ENCODE measurements around the gene GCC2. TPM values are rescaled to one million over a fixed set of nuclear protein-coding genes. Genes with fewer than 3 reads are reported as not detected.

GCC2 gene
- total RNA-seq, 2 donors from 2014 or later = 57.0 to 59.9 TPM

GRCh38 chr2:108455571-108455970 is 6.6 kb downstream of the GCC2 start:
- Histone ChIP-seq H3K27ac (ENCODE audit: low read depth, low read length) (no peak overlapping the region), H3K27me3 (ENCODE audit: control insufficient read depth, insufficient read depth, low read length, poor library complexity, severe bottlenecking) (no peaks in the 10 kb centered on the region), H3K9ac (ENCODE audit: extremely low read depth, low read length, poor library complexity, severe bottlenecking) (no peak overlapping the region), H3K4me1 (ENCODE audit: control insufficient read depth, insufficient read depth, low read length) (no peaks in the 10 kb centered on the region), H3K9me3 (ENCODE audit: control insufficient read depth, low read length) (peaks cover 18% of the 10 kb centered on the region), H3K36me3 (ENCODE audit: control insufficient read depth, insufficient read depth, low read length) (peaks cover 92% of the 10 kb centered on the region), H3K4me3 (ENCODE audit: low read length) (no peak overlapping the region)
- Mint-ChIP-seq H3K4me1 (no peaks in the 10 kb centered on the region), H3K36me3 (ENCODE audit: low read depth) (peaks cover 81% of the 10 kb centered on the region), H3K27ac (no peak overlapping the region), H3K4me3 (no peak overlapping the region), H3K27me3 (ENCODE audit: insufficient read depth) (no peaks in the 10 kb centered on the region), H3K9me3 (peaks cover 6% of the 10 kb centered on the region)
- WGBS, 2 experiments (ENCODE audit: insufficient coverage in 1 of 2, insufficient read length in 1 of 2) = no CpG with 5 or more reads among the region's 1 CpG
- TF ChIP-seq CTCF (conservative IDR thresholded peaks at IDR 0.05) = no peak
- DNase-seq = no peak

- no peak overlapping the region for H3K9ac ChIP-seq (ENCODE audit: extremely low read depth, low read length, poor library complexity, severe bottlenecking)
- H3K4me1 ChIP-seq (ENCODE audit: control insufficient read depth, insufficient read depth, low read length) = no peaks in the 10 kb centered on the region
- no peaks in the 10 kb centered on the region for H3K4me1 Mint-ChIP-seq
- no peak overlapping the region for H3K27ac ChIP-seq (ENCODE audit: low read depth, low read length)
- peaks cover 18% of the 10 kb centered on the region for H3K9me3 ChIP-seq (ENCODE audit: control insufficient read depth, low read length)
- H3K36me3 Mint-ChIP-seq (ENCODE audit: low read depth) = peaks cover 79% of the 10 kb centered on the region
- no peaks in the 10 kb centered on the region for H3K27me3 ChIP-seq (ENCODE audit: control insufficient read depth, insufficient read depth, low read length, poor library complexity, severe bottlenecking)
- peaks cover 6% of the 10 kb centered on the region for H3K9me3 Mint-ChIP-seq
- DNase-seq = no peak
- WGBS, 2 experiments (ENCODE audit: insufficient coverage in 1 of 2, insufficient read length in 1 of 2) = 96 to 100% methylated on average over 2 to 3 of the region's 3 CpGs
- H3K36me3 ChIP-seq (ENCODE audit: control insufficient read depth, insufficient read depth, low read length) = peaks cover 82% of the 10 kb centered on the region
- H3K27me3 Mint-ChIP-seq (ENCODE audit: insufficient read depth) = no peaks in the 10 kb centered on the region
- no peak overlapping the region for H3K4me3 ChIP-seq (ENCODE audit: low read length)
- H3K27ac Mint-ChIP-seq = no peak overlapping the region
- no peak overlapping the region for H3K4me3 Mint-ChIP-seq
- TF ChIP-seq CTCF (conservative IDR thresholded peaks at IDR 0.05) = no peak
These were observed 9.1 kb downstream of the GCC2 start for GRCh38 chr2:108458082-108458481.

- Histone ChIP-seq H3K9ac (ENCODE audit: extremely low read depth, low read length, poor library complexity, severe bottlenecking) (no peak overlapping the region), H3K4me3 (ENCODE audit: low read length) (no peak overlapping the region)
- WGBS, 2 experiments (ENCODE audit: insufficient coverage in 1 of 2, insufficient read length in 1 of 2) = 92% methylated on average over 1 of the region's 1 CpG; no CpG with 5 or more reads in 1 of the 2 experiments
These were observed 10.4 kb downstream of the GCC2 start for GRCh38 chr2:108459441-108459840.

More at GRCh38 chr2:108459441-108459840, 10.4 kb downstream of the GCC2 start:
- no peaks in the 10 kb centered on the region for H3K27me3 ChIP-seq (ENCODE audit: control insufficient read depth, insufficient read depth, low read length, poor library complexity, severe bottlenecking)
- no peak overlapping the region for H3K27ac Mint-ChIP-seq
- no peak for DNase-seq
- no peak overlapping the region for H3K27ac ChIP-seq (ENCODE audit: low read depth, low read length)
- peaks cover 6% of the 10 kb centered on the region for H3K9me3 Mint-ChIP-seq
- no peaks in the 10 kb centered on the region for H3K4me1 ChIP-seq (ENCODE audit: control insufficient read depth, insufficient read depth, low read length)
- H3K27me3 Mint-ChIP-seq (ENCODE audit: insufficient read depth) = no peaks in the 10 kb centered on the region
- H3K4me3 Mint-ChIP-seq = no peak overlapping the region
- H3K36me3 ChIP-seq (ENCODE audit: control insufficient read depth, insufficient read depth, low read length) = peaks cover 82% of the 10 kb centered on the region
- H3K4me1 Mint-ChIP-seq = no peaks in the 10 kb centered on the region
- peaks cover 16% of the 10 kb centered on the region for H3K9me3 ChIP-seq (ENCODE audit: control insufficient read depth, low read length)
- TF ChIP-seq CTCF (conservative IDR thresholded peaks at IDR 0.05) = no peak
- peaks cover 80% of the 10 kb centered on the region for H3K36me3 Mint-ChIP-seq (ENCODE audit: low read depth)
